HG03521 (cell line): ENCODE measurements around the gene AFG1L.
"Not testable (repeated sequence)": the region's sequence is repeated elsewhere in the genome, so short reads cannot be mapped to it uniquely, and the experiment has no call there.

Experiments used
- ATAC-seq: cut with Tn5 transposase; IDR thresholded peaks from one replicate; pipeline ENCODE4 v1.9.1; 2021; ENCODE audit warnings: mild to moderate bottlenecking, moderate library complexity; ENCODE audit not compliant: unreplicated experiment

Gene AFG1L

DNA sequence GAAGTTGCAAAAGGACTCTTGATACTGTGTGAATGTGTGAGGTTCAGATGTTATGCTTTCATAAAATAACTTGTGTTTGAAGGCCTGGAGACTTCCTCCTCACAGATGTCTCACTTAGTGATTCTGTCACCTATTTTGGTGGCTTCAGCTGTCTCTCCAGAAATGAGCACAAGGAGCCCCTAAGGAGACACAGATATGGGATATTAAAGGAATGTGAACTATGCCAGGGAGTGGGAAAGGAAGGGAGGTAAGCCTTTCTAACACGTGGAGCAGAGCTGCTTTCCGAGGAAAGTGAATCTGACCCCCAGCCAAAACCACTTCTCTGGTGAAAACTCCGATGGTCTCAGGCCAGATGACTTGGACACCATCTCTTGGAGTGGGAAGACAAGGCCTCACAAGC, 255.4 kb downstream of the AFG1L start:
- ATAC-seq: no peak

GRCh38 chr6:108555399-108556052, 260.7 kb downstream of the AFG1L start:
- no peak for ATAC-seq

GRCh38 chr6:108556250-108556649, 261.4 kb downstream of the AFG1L start:
- no peak for ATAC-seq

- ATAC-seq: no peak
Observed at GRCh38 chr6:108556866-108557493, 262.1 kb downstream of the AFG1L start.

- peak; percentile 24 for ATAC-seq
Observed at GRCh38 chr6:108557494-108558371, 262.9 kb downstream of the AFG1L start.

GRCh38 chr6:108558372-108559096, 263.7 kb downstream of the AFG1L start:
- peak; percentile 51 for ATAC-seq

- ATAC-seq: peak; percentile 36
Observed at GRCh38 chr6:108559097-108559883, 264.4 kb downstream of the AFG1L start.

GRCh38 chr6:108559884-108560462, 265.1 kb downstream of the AFG1L start:
- ATAC-seq: no peak

DNA sequence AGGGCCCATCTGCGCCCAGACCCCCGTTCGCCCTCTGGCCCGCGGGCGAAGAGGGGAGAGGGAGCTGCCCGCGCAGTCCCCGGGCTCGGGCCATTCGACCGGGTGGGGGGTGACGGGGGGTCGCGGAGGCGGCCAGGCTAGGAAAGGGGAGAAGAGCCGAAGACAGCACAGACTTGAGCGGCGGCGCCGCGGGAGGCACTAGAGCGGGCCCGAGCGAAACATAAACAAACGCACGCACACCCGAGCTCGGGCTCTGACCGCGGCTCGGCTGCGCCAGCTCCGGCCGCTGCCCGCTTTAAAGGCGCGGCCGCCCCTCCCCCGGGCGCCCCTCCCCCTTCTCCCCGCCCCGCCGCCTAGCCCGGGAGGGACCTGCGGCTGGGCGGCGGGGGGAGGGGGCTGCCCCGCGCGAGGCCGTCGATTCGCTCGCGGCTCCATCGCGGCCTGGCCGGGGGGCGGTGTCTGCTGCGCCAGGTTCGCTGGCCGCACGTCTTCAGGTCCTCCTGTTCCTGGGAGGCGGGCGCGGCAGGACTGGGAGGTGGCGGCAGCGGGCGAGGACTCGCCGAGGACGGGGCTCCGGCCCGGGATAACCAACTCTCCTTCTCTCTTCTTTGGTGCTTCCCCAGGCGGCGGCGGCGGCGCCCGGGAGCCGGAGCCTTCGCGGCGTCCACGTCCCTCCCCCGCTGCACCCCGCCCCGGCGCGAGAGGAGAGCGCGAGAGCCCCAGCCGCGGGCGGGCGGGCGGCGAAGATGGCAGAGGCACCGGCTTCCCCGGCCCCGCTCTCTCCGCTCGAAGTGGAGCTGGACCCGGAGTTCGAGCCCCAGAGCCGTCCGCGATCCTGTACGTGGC, 265.8 kb downstream of the AFG1L start, which contains the start of gene FOXO3:
FOXO3 (plus strand) TSS at position 455 of the 846 bp plus-strand sequence; CDS start at position 747, 292 bp downstream.
- no peak for ATAC-seq

DNA sequence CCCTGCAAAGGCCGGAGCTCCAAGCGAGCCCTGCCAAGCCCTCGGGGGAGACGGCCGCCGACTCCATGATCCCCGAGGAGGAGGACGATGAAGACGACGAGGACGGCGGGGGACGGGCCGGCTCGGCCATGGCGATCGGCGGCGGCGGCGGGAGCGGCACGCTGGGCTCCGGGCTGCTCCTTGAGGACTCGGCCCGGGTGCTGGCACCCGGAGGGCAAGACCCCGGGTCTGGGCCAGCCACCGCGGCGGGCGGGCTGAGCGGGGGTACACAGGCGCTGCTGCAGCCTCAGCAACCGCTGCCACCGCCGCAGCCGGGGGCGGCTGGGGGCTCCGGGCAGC, 266.4 kb downstream of the AFG1L start:
- ATAC-seq: not testable (repeated sequence)

GRCh38 chr6:108561742-108562502, 267.1 kb downstream of the AFG1L start:
- no peak for ATAC-seq

- ATAC-seq: no peak
Observed at GRCh38 chr6:108562503-108562993, 267.7 kb downstream of the AFG1L start.

GRCh38 chr6:108563292-108563691, 268.4 kb downstream of the AFG1L start:
- no peak for ATAC-seq

DNA sequence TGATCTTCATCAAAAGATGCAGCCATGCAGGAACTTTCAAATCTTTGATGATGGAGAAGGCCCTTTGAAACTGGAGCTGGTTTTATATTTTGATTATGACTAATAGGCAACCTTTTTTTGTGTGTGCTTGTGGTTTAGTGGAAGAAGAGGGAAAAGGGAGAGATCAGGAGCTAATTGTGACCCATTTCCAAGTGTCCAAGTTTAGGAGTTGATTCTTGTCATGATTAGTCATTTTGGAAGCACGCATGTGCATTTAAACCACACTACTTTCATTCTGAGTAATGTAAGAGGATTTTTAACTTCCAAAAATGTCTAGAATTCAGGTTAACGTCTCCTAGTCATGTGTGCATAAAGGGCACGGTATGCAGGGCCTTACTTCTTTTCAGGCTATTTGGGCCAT, 269.3 kb downstream of the AFG1L start:
- ATAC-seq: no peak

- peak; percentile 70 for ATAC-seq
Observed at GRCh38 chr6:108565091-108565766, 270.4 kb downstream of the AFG1L start.

- no peak for ATAC-seq
Observed at GRCh38 chr6:108565893-108566292, 271.0 kb downstream of the AFG1L start.

DNA sequence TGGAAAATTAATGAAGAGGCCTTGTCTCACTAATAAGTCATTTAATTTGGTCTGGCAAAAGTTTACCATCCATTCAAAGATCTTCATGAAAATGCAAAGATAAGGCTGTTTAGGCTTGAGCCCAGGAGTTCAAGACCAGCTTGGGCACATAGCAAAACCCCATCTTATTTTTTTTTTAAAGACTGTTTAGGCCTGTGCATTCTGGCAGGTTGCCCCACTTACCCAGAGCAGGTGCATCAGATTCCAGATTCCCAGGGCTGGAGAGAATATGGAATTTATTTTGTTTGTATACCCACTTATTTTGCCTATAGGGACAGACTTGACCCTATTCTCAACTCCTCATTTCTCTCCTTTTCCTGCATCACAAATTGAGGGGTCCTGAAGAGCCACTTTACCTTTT, 271.6 kb downstream of the AFG1L start:
- ATAC-seq: no peak

- no peak for ATAC-seq
Observed at GRCh38 chr6:108568101-108568500, 273.2 kb downstream of the AFG1L start.
